Activated naive CD4-positive, alpha-beta T cell treated with anti-CD3 and anti-CD28 coated beads, Interleukin-2, amount 50 U/mL, for 24 hours (primary cell): ENCODE data around the gene TSTD2.
"Not testable (repeated sequence)": the region's sequence is repeated elsewhere in the genome, so short reads cannot be mapped to it uniquely, and the experiment has no call there.

Source experiments
- H3K27ac Mint-ChIP-seq: one replicate; pipeline ENCODE4 v1.8.0; 2021; ENCODE audit warnings: mild to moderate bottlenecking, mixed read lengths
- H3K27me3 Mint-ChIP-seq: one replicate; pipeline ENCODE4 v1.8.0; 2021; ENCODE audit warnings: mixed read lengths
- H3K36me3 Mint-ChIP-seq: one replicate; pipeline ENCODE4 v1.8.0; 2021; ENCODE audit warnings: mixed read lengths
- H3K4me1 Mint-ChIP-seq: one replicate; pipeline ENCODE4 v1.8.0; 2021; ENCODE audit warnings: mixed read lengths
- H3K4me3 Mint-ChIP-seq: one replicate; pipeline ENCODE4 v1.8.0; 2021; ENCODE audit warnings: mild to moderate bottlenecking, mixed read lengths
- H3K9me3 Mint-ChIP-seq: one replicate; pipeline ENCODE4 v1.8.0; 2021; ENCODE audit warnings: mixed read lengths

The TSTD2 gene

DNA sequence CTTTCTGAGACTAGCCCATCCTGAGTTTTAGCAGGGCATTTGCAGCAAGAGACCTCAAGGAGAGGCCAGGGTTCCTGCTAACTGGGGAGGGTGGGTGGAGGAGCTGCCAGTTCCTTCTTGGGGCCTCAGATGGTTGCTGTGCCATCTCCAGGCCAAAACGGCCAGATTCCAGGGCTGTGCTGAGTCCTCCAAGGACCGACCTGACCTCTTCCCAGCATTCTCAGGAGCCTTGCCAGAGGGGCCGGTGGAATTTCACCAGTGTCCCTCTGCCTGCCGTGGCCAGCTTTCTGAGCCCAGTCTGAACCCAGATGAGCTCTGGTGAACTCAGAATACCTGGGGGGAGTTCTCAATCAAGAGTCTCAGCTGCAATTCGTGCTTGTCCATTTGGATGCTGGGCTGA is 54.3 kb downstream of the TSTD2 start:
- Mint-ChIP-seq H3K4me1 (peaks cover 17% of the 10 kb centered on the region), H3K36me3 (peaks cover 6% of the 10 kb centered on the region), H3K4me3 (no peak overlapping the region), H3K9me3 (no peaks in the 10 kb centered on the region), H3K27me3 (no peaks in the 10 kb centered on the region), H3K27ac (no peak overlapping the region)

DNA sequence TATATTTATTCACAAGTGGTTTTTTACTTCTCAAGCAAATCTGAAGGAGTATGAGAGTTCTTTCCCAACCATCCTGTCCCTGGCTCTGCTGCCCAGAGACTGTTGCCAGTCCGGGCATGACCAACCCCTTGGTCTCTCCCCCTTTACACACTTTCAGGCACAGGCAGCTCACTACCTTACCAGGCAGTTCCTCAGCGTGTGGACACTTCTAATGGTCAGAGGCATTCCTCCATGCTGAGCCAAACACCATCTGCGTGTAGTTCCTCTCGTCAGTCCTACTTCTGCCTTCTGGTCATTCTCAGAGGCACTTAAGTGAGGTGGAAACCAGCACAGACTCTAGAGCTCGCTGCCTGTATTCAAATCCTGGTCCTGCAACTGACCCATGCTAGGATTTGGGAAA is 56.1 kb downstream of the TSTD2 start:
- H3K9me3 Mint-ChIP-seq = no peaks in the 10 kb centered on the region
- peaks cover 6% of the 10 kb centered on the region for H3K36me3 Mint-ChIP-seq
- H3K4me1 Mint-ChIP-seq = peaks cover 20% of the 10 kb centered on the region
- H3K4me3 Mint-ChIP-seq = no peak overlapping the region
- H3K27ac Mint-ChIP-seq = no peak overlapping the region
- H3K27me3 Mint-ChIP-seq = no peaks in the 10 kb centered on the region

DNA sequence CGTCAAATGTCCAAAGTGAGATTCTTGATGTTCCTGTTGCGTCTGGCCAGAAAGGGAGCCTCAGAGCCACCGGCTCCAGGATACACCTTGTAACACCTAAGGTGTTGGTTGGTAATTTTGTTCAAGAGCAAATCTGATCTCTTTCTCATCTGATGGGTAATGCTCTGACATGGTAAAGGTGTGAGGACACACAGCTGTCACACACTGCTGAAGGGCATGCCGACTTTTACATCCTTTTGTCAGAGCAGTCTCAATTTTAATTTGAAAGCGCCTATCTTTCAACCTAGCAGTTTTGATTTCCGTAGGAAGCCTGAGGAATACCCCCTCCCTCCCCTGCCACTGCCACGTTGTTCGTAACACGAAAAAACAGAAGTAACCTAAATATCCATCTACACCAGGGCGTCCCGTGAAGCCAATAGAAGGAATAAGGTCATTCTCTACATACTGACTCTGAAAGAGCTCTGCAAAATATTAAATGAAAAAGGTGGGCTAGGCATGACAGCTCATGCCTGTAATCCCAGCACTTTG is 57.4 kb downstream of the TSTD2 start:
- Mint-ChIP-seq H3K4me1 (peaks cover 20% of the 10 kb centered on the region), H3K36me3 (peaks cover 6% of the 10 kb centered on the region), H3K4me3 (peak overlapping the region; percentile 94), H3K27me3 (no peaks in the 10 kb centered on the region), H3K9me3 (no peaks in the 10 kb centered on the region), H3K27ac (no peak overlapping the region)

DNA sequence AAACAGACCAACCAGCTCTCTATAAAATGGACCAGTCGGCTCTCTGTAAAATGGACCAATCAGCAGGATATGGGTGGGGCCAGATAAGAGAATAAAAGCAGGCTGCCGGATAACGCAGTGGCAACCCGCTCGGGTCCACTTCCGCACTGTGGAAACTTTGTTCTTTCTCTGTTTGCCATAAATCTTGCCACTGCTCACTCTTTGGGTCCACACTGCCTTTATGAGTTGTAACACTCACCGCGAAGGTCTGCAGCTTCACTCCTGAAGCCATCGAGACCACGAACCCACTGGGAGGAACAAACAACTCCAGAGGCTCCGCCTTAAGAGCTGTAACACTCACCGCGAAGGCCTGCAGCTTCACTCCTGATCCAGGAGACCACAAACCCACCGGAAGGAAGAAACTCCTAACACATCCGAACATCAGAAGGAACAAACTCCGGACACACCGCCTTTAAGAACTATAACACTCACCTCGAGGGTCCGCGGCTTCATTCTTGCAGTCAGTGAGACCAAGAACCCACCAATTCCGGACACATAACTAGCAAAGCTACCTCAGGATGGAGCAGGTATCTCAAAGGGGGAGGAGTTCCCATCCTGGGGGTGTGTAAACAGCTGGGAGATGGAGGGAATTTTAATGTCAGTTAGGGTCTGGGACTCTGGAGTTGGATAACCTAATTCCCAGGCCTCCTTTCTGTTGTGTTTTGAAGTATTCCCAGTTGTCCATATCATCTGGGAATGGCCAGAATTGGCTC is 58.1 kb downstream of the TSTD2 start:
- Mint-ChIP-seq H3K4me1 (peaks cover 20% of the 10 kb centered on the region), H3K4me3 (peak overlapping the region; percentile 94), H3K27ac (peak overlapping the region; percentile 77)
- H3K27me3 Mint-ChIP-seq, H3K36me3 Mint-ChIP-seq, H3K9me3 Mint-ChIP-seq: not testable (repeated sequence)

DNA sequence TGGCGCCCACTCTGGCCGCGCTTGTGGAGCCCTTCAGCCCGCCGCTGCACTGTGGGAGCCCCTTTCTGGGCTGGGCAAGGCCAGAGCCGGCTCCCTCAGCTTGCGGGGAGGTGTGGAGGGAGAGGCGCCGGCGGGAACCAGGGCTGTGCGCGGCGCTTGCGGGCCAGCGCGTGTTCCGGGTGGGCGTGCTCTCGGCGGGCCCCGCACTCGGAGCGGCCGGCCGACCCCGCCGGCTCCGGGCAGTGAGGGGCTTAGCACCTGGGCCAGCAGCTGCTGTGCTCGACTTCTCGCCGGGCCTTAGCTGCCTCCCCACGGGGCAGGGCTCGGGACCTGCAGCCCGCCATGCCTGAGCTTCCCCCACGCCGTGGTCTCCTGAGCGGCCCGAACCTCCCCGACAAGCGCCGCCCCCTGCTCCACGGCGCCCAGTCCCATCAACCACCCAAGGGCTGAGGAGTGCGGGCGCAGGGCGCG is 59.0 kb downstream of the TSTD2 start:
- H3K4me1 Mint-ChIP-seq = peaks cover 20% of the 10 kb centered on the region
- not testable (repeated sequence) for H3K4me3 Mint-ChIP-seq, H3K36me3 Mint-ChIP-seq, H3K27me3 Mint-ChIP-seq, H3K27ac Mint-ChIP-seq, H3K9me3 Mint-ChIP-seq

DNA sequence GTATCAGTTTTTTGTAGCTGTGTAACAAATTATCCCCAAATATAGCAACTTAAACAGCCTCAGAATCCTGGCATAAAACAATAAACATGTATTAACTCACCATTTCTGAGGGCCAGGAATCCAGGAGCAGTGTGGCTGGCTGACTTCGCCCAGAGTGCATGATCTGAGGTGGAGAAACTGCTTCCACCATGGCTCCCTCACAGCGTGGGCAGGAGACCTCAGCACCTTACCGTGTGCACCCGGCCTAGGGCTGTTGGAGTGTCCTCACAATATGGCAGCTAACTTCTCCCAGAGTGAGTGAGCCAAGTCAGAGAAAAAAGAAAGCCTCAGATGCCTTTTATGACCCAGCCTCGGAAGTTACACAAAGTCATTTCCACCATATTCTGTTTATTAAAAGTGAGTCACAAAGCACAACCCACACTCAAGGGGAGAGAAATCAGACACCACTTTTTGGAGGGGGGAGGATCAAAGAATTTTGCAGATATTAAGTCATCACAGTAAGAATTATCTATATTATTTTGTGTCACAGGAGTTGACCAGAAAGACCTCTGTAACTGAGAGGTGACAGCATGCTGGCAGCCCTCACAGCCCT is 59.6 kb downstream of the TSTD2 start:
- Mint-ChIP-seq H3K9me3 (no peaks in the 10 kb centered on the region), H3K36me3 (peaks cover 1% of the 10 kb centered on the region), H3K4me3 (peak overlapping the region; percentile 27), H3K27ac (no peak overlapping the region), H3K27me3 (no peaks in the 10 kb centered on the region), H3K4me1 (peaks cover 20% of the 10 kb centered on the region)

DNA sequence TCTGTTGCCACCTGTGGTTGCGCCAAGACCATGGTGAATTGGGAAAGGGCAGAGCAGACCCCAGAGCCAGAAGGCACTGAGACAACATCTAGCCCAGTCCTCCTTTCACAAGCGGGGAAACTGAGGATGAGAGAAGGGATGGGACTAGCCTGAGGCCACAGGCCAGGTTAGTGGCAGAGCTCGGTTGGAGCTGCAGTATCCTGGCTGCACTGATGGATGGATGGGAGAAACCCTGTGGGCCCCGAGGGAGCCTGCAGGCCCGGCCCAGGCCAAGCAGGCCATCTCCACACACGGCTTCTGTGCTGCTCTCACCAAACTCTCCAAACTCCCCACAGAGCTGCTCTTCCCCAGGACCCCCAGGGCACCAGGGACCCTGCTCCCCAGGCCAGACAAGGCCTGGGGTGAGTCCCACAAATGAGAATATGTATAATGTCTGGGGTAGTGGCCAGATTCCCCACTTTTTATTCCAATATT is 60.2 kb downstream of the TSTD2 start:
- H3K27ac Mint-ChIP-seq = no peak overlapping the region
- H3K4me1 Mint-ChIP-seq = peaks cover 20% of the 10 kb centered on the region
- no peak overlapping the region for H3K4me3 Mint-ChIP-seq
- no peaks in the 10 kb centered on the region for H3K9me3 Mint-ChIP-seq
- no peaks in the 10 kb centered on the region for H3K36me3 Mint-ChIP-seq
- H3K27me3 Mint-ChIP-seq = no peaks in the 10 kb centered on the region

DNA sequence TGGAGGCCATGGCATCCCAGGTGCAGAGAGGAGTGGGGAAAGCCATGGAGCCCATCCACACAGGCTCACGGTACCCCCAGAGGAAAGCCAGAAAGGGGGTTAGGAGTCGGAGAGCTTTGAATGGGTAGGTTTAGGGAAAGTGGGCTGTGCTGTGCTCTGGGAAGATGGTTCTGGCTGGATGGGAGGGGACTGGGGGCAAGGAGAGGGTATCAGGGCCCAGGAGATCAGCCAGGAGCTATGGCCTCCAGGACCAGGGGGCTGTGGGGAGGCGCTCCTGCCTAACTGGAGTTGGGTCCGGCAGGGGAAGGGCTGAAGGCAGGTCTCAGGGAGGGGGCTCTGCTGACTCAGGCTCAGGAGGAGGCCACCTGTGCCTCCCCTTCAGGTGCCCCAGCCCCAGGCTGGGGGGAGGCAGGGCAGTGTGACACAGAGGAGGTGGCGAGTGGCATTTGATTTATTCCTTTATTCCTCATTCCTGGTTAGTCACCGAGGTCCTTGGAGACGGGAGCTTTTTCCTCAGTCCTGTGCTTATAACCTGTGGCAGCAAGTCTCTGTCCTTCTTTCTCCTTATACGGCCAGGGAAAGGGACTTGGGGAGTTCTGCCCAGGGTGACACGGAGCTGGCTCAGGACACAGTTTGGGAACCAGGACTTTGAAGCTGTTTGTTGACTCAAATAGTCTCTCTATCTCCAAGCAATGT is 60.8 kb downstream of the TSTD2 start:
- no peaks in the 10 kb centered on the region for H3K9me3 Mint-ChIP-seq
- H3K4me1 Mint-ChIP-seq = peaks cover 20% of the 10 kb centered on the region
- no peak overlapping the region for H3K27ac Mint-ChIP-seq
- no peaks in the 10 kb centered on the region for H3K27me3 Mint-ChIP-seq
- H3K36me3 Mint-ChIP-seq = no peaks in the 10 kb centered on the region
- H3K4me3 Mint-ChIP-seq = no peak overlapping the region

DNA sequence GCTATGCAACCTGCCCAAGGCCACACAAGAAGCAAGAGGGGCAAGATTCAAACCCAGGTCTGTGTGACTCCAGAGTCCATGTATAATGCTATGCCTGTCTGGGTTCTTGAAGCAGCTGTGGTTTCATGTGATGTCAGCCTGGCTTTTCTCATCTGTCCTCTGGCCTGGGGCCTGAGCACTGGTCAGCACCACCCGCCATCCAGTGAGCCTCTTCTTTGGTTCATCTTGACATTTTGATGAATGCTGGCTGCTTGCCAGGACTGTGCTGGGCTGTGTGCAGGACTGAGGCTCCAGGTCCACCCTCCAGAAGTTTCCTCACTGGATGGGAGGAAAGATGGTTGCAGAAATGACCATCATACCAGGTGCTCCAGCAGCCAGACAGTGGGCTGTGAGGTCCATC is 61.5 kb downstream of the TSTD2 start:
- Mint-ChIP-seq H3K4me1 (peaks cover 20% of the 10 kb centered on the region), H3K9me3 (no peaks in the 10 kb centered on the region), H3K27me3 (no peaks in the 10 kb centered on the region), H3K27ac (no peak overlapping the region), H3K36me3 (no peaks in the 10 kb centered on the region), H3K4me3 (no peak overlapping the region)

DNA sequence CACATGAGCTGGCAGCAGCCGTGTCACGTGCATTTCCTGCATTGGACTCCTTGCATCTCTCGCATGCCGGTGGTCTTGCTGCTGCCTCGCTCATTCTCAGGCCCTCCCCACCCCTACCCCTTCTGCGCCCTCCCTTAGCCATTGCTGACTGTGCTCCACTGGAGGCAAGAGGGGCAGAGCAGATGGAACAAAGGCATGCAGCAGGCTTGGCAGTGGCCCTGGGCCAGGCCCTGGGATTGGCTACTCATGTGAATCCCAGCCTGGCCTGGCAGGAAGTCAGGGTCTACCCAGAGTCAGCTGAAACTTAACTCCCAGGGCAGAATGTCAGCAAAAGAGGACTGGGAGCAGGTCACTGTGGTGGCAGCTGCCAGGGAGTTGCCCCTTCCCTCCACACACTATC is 62.3 kb downstream of the TSTD2 start:
- peaks cover 18% of the 10 kb centered on the region for H3K4me1 Mint-ChIP-seq
- H3K27ac Mint-ChIP-seq = no peak overlapping the region
- H3K9me3 Mint-ChIP-seq = no peaks in the 10 kb centered on the region
- no peak overlapping the region for H3K4me3 Mint-ChIP-seq
- no peaks in the 10 kb centered on the region for H3K27me3 Mint-ChIP-seq
- no peaks in the 10 kb centered on the region for H3K36me3 Mint-ChIP-seq

DNA sequence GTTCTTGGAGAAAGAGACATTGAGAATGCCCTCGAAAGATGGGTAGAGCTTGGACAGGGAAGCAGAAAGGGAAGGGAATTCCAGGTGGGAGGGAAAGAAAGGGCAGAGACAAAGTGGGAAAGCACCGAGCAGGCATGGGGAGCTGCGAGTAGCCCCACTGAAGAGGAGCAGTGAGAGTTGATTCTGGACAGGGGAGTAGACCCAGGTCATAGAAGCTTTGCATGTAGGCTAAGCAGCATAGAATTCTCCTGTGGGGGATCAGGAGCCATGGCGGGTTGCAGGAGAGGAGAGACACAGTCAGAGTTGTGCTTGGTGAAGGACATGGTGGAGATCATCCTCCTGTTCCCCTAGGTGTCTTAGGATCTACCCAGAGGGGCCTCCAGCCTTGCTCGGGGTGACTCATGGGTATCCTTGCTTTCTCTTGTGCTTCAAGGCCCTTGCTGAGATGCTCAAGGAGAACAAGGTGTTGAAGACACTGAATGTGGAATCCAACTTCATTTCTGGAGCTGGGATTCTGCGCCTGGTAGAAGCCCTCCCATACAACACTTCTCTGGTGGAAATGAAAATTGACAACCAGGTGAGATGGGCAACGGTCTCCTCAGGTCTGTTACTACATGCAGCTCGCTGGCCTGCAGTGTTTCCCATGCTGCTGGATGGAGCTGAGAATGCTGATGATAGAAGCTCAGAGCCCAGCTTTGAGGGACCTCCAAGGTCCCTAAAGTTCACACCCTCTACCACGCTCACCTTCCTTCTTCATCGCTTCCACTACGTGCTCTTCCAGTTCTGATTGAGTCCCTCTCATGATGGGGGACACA is 64.5 kb downstream of the TSTD2 start:
- H3K4me3 Mint-ChIP-seq = no peak overlapping the region
- H3K27ac Mint-ChIP-seq = no peak overlapping the region
- peaks cover 2% of the 10 kb centered on the region for H3K4me1 Mint-ChIP-seq
- no peaks in the 10 kb centered on the region for H3K36me3 Mint-ChIP-seq
- no peaks in the 10 kb centered on the region for H3K27me3 Mint-ChIP-seq
- no peaks in the 10 kb centered on the region for H3K9me3 Mint-ChIP-seq

DNA sequence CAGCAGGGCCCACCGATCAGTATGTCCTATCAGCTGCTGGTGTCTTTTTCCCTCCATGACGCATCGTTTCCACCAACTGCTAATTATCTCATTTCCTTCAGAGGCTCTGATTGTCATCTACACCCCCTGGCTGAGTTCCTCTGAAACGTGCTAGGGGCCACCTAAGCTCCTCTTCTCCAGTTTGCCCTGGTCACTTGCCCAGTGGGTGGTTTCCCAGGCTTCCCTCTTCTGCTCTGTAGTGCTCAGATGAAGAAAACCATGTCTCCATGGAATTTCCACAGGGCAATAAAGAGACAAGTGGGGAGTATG is 65.3 kb downstream of the TSTD2 start:
- H3K27ac Mint-ChIP-seq = no peak overlapping the region
- H3K9me3 Mint-ChIP-seq = no peaks in the 10 kb centered on the region
- no peaks in the 10 kb centered on the region for H3K36me3 Mint-ChIP-seq
- H3K4me3 Mint-ChIP-seq = no peak overlapping the region
- H3K4me1 Mint-ChIP-seq = no peaks in the 10 kb centered on the region
- no peaks in the 10 kb centered on the region for H3K27me3 Mint-ChIP-seq

DNA sequence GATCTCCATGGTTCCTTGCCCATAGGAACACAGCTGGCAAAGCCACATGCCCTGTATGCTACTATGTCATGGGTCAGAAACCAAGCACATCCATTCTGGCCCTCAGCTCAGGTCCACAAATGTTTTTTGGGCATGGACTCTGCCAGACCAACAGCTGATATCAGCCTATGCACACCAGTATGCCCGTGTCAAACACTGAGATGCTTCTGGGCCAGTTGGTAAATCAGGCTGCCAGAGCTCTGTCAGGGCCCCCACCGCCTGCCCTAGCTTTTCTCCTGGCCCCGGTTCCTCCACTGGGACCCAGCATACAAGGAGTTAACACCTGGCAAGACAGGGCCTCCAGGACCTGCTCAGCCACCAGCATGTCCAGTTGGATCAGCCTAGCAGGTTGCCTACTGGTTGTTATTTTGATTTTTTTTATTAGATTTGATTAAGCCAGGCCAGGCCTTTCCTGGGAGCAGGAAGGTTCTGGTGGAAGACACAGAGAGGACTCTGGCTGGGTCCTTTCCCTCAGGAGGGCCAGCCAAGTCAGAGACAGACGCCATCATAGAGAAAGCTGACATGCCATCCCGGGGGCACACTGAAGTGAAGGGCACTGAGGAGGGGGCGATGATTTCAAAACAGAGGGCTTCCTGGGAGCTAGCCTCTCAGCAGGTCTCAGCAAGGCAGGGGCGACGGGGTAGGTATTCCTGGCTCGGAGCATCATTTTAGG is 65.8 kb downstream of the TSTD2 start:
- H3K4me3 Mint-ChIP-seq = no peak overlapping the region
- no peaks in the 10 kb centered on the region for H3K27me3 Mint-ChIP-seq
- H3K4me1 Mint-ChIP-seq = no peaks in the 10 kb centered on the region
- no peak overlapping the region for H3K27ac Mint-ChIP-seq
- H3K9me3 Mint-ChIP-seq = no peaks in the 10 kb centered on the region
- no peaks in the 10 kb centered on the region for H3K36me3 Mint-ChIP-seq

DNA sequence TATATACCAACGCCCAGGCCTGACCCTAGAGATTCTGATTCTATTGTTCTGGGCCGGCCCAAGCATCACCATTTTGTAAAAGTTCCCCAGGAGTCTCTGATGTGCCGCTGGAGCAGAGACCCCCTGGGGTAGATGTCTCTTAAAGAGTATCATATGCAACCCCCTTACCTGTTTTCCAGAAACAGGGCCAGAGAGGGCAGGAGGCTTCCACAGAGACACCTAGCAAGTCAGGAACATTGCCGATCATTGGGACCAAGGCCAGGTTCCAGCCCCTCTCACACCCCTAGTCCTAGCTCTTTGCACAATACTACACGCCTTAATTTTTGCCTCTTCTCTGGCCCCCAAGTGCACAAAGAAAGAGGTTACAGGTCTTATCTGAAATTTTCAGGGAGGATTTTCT is 67.9 kb downstream of the TSTD2 start:
- no peaks in the 10 kb centered on the region for H3K27me3 Mint-ChIP-seq
- H3K27ac Mint-ChIP-seq = no peak overlapping the region
- H3K4me1 Mint-ChIP-seq = no peaks in the 10 kb centered on the region
- H3K9me3 Mint-ChIP-seq = no peaks in the 10 kb centered on the region
- no peak overlapping the region for H3K4me3 Mint-ChIP-seq
- no peaks in the 10 kb centered on the region for H3K36me3 Mint-ChIP-seq
